OCI-LY1 (cell line): ENCODE measurements around the gene HTR3B.

Experiments
- EZH2 ChIP-seq: fragments of 200-600 bp; sonication (generic), shearing (Covaris generic); IDR thresholded peaks from 2 replicates; pipeline ENCODE4 v1.8.0; 2017; ENCODE audit warnings: borderline replicate concordance, mixed run types, mild to moderate bottlenecking, antibody characterized with exemption, low read length, moderate library complexity, mixed read lengths
- TF ChIP-seq, protein P1 (sequence below): fragments of 200-600 bp; sonication (generic), shearing (Covaris generic); IDR thresholded peaks from 2 replicates; pipeline ENCODE4 v1.5.1; 2017; ENCODE audit warnings: mild to moderate bottlenecking, antibody characterized with exemption, low read length, moderate library complexity, mixed read lengths

DNA sequence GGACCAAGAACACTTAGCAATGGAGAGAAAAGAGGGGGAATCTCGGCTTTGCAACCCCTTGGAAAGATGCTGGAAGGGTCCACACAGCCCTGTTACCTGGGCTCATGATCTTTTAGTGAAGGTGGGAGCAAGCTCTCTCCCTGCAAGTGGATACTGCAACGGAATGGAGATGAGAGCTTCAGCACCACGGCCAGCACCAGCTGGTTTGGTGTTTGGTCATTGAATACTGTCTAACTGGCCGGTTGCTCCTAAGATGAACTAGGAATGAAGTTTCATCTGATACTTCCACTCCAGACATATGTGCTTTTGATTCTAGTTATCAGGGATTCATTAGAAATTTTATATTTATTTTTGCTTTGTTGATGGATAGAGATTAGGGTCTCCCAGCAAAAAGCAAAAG lies 86.6 kb downstream of the HTR3B start:
- TF ChIP-seq, protein P1, sequence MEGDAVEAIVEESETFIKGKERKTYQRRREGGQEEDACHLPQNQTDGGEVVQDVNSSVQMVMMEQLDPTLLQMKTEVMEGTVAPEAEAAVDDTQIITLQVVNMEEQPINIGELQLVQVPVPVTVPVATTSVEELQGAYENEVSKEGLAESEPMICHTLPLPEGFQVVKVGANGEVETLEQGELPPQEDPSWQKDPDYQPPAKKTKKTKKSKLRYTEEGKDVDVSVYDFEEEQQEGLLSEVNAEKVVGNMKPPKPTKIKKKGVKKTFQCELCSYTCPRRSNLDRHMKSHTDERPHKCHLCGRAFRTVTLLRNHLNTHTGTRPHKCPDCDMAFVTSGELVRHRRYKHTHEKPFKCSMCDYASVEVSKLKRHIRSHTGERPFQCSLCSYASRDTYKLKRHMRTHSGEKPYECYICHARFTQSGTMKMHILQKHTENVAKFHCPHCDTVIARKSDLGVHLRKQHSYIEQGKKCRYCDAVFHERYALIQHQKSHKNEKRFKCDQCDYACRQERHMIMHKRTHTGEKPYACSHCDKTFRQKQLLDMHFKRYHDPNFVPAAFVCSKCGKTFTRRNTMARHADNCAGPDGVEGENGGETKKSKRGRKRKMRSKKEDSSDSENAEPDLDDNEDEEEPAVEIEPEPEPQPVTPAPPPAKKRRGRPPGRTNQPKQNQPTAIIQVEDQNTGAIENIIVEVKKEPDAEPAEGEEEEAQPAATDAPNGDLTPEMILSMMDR: no peak
- no peak for TF ChIP-seq EZH2
